Measurements from ENCODE around the gene EIF5B. TPM values are rescaled to one million over a fixed set of nuclear protein-coding genes. Genes with fewer than 3 reads are reported as not detected.

The EIF5B gene
- polyA plus RNA-seq, 4 donors = 21.0 to 43.0 (median 32.1) TPM

DNA sequence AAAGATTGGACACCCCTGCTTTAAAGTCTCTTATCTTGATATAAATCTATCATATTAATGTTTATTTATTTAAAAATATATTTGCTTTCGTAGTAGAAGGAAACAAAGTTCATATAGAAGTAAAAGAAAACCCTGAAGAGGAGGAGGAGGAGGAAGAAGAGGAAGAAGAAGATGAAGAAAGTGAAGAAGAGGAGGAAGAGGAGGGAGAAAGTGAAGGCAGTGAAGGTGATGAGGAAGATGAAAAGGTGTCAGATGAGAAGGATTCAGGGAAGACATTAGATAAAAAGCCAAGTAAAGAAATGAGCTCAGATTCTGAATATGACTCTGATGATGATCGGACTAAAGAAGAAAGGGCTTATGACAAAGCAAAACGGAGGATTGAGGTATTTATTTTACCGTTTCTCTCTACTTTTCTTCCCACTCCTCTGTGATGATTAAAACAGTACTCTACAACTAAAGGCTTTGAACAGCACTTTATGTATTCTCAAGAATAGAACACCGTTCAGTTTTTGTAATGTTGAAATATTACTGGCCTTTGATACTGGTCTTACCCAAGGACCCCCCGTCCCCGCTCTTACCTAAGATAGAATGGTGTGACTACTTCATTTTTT is 39.2 kb downstream of the EIF5B start:
- Histone ChIP-seq H3K4me3 (ENCODE audit: low read depth in 1 of 3, low read length in 3 of 3) (no peak overlapping the region), H3K27ac (ENCODE audit: low read depth in 1 of 3, low read length in 2 of 3) (no peak overlapping the region), H3K27me3 (ENCODE audit: control insufficient read depth in 3 of 3, insufficient read depth in 3 of 3, low read length in 3 of 3) (no peaks in the 10 kb centered on the region), H3K9me3 (ENCODE audit: control insufficient read depth in 2 of 2, insufficient read depth in 1 of 2, low read depth in 1 of 2, low read length in 1 of 2) (peaks cover 0 to 8% of the 10 kb centered on the region in 2 donors), H3K4me1 (ENCODE audit: control insufficient read depth in 3 of 3, insufficient read depth in 2 of 3, low read depth in 1 of 3, low read length in 2 of 3) (no peaks in the 10 kb centered on the region), H3K36me3 (ENCODE audit: control insufficient read depth in 3 of 3, insufficient read depth in 2 of 3, low read depth in 1 of 3, low read length in 3 of 3) (peaks cover 4 to 13% (median 10%) of the 10 kb centered on the region in 3 donors)
- FAIRE-seq (no peak), DNase-seq (no peak)
- 78 to 88% (median 88%) methylated on average over 7 of the region's 7 CpGs for whole genome bisulfite sequencing, 3 donors

DNA sequence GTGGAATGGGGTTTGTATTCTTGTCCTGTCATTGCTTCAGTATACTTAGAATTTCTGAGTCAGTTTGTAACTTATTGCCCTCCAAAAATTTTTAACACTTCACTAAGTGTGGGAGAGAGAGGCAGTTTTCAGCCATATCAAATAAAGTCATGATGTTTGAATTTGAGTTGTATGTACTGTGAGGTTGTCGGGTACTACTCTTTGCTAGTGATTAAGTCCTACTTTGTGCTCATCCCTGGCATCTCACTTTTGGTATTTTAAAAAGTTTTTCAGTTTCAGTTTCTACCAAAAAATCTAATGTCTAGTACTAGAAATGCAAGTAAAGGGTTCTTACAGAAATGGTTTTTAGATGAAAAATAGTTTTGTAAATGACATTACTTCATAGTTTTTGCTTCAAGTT is 40.7 kb downstream of the EIF5B start:
- Histone ChIP-seq H3K27ac (ENCODE audit: low read depth in 1 of 3, low read length in 2 of 3) (no peak overlapping the region), H3K36me3 (ENCODE audit: control insufficient read depth in 3 of 3, insufficient read depth in 2 of 3, low read depth in 1 of 3, low read length in 3 of 3) (peaks cover 4 to 10% (median 8%) of the 10 kb centered on the region in 3 donors), H3K27me3 (ENCODE audit: control insufficient read depth in 3 of 3, insufficient read depth in 3 of 3, low read length in 3 of 3) (no peaks in the 10 kb centered on the region), H3K4me3 (ENCODE audit: low read depth in 1 of 3, low read length in 3 of 3) (no peak overlapping the region), H3K9me3 (ENCODE audit: control insufficient read depth in 2 of 2, insufficient read depth in 1 of 2, low read depth in 1 of 2, low read length in 1 of 2) (peaks cover 0 to 8% of the 10 kb centered on the region in 2 donors), H3K4me1 (ENCODE audit: control insufficient read depth in 3 of 3, insufficient read depth in 2 of 3, low read depth in 1 of 3, low read length in 2 of 3) (no peaks in the 10 kb centered on the region)
- WGBS, 3 donors = 73 to 87% (median 81%) methylated on average over 1 of the region's 1 CpG
- FAIRE-seq (peak; percentile 5), DNase-seq (no peak)

DNA sequence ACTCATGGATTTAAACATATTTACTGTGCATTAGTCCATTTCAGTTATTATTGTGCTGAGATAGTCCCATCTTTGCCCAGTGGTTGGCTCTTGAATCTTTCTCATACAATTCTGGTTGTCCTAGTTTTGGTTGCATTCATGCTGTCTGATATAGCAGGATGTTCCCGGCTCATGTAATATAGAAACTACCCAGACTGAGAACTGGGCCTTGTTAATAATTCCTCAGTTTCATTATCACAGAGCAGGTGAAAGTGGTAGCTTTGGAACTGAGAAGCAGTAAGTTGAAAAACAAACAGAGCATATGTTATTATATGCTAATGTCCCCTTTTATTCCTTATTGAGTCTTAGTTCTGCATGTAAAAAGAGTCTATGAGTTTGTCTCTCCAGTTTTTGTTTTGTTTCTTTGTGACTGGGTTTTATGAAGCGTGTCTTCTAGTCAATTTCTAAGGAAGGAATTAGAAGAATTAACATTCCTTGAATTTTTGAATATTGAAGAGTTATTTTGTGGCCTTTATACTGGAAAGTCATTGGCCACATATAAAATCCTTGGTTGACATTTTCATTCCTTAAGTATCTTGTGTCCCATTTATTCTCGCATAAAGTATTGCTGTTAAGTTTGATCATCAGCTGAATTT is 43.3 kb downstream of the EIF5B start:
- DNase-seq = peak in 1 of 2 donors; percentile 57
- peak overlapping the region in 1 of 3 donors; percentile 8 for H3K27ac ChIP-seq (ENCODE audit: low read depth in 1 of 3, low read length in 2 of 3)
- no peak overlapping the region for H3K4me3 ChIP-seq (ENCODE audit: low read depth in 1 of 3, low read length in 3 of 3)
- no peaks in the 10 kb centered on the region for H3K4me1 ChIP-seq (ENCODE audit: control insufficient read depth in 3 of 3, insufficient read depth in 2 of 3, low read depth in 1 of 3, low read length in 2 of 3)
- H3K27me3 ChIP-seq (ENCODE audit: control insufficient read depth in 3 of 3, insufficient read depth in 3 of 3, low read length in 3 of 3) = no peaks in the 10 kb centered on the region
- 61 to 71% (median 71%) methylated on average over 3 of the region's 3 CpGs for WGBS, 3 donors
- no peaks in the 10 kb centered on the region for H3K9me3 ChIP-seq (ENCODE audit: control insufficient read depth in 2 of 2, insufficient read depth in 1 of 2, low read depth in 1 of 2, low read length in 1 of 2)
- no peak for FAIRE-seq
- peaks cover 6 to 9% (median 6%) of the 10 kb centered on the region in 3 donors for H3K36me3 ChIP-seq (ENCODE audit: control insufficient read depth in 3 of 3, insufficient read depth in 2 of 3, low read depth in 1 of 3, low read length in 3 of 3)

DNA sequence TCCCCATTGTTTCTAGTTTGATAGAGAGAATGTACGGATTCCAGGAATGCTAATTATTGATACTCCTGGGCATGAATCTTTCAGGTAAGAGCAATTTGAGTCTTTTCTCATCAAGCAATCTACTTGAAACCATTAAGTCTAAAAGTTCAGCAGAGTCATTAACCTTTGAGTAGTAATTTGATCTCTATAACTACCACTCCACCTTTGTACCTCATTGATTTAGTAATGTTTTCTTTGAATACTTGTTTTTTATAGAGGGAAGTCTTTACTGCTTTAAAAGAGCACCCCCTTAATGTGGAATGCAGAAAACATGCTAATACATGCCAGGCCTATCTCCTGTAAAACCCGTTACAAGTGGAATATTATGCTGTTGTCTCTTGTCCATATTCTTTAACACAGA is 45.0 kb downstream of the EIF5B start:
- no peaks in the 10 kb centered on the region for H3K27me3 ChIP-seq (ENCODE audit: control insufficient read depth in 3 of 3, insufficient read depth in 3 of 3, low read length in 3 of 3)
- no peaks in the 10 kb centered on the region for H3K4me1 ChIP-seq (ENCODE audit: control insufficient read depth in 3 of 3, insufficient read depth in 2 of 3, low read depth in 1 of 3, low read length in 2 of 3)
- no peaks in the 10 kb centered on the region for H3K9me3 ChIP-seq (ENCODE audit: control insufficient read depth in 2 of 2, insufficient read depth in 1 of 2, low read depth in 1 of 2, low read length in 1 of 2)
- peaks cover 4 to 9% (median 9%) of the 10 kb centered on the region in 3 donors for H3K36me3 ChIP-seq (ENCODE audit: control insufficient read depth in 3 of 3, insufficient read depth in 2 of 3, low read depth in 1 of 3, low read length in 3 of 3)
- H3K4me3 ChIP-seq (ENCODE audit: low read depth in 1 of 3, low read length in 3 of 3) = no peak overlapping the region
- 31 to 70% (median 51%) methylated on average over 2 of the region's 2 CpGs for WGBS, 3 donors
- no peak for FAIRE-seq
- peak overlapping the region in 1 of 3 donors; percentile 37 for H3K27ac ChIP-seq (ENCODE audit: low read depth in 1 of 3, low read length in 2 of 3)
- DNase-seq = peak; percentile 55 to 63

DNA sequence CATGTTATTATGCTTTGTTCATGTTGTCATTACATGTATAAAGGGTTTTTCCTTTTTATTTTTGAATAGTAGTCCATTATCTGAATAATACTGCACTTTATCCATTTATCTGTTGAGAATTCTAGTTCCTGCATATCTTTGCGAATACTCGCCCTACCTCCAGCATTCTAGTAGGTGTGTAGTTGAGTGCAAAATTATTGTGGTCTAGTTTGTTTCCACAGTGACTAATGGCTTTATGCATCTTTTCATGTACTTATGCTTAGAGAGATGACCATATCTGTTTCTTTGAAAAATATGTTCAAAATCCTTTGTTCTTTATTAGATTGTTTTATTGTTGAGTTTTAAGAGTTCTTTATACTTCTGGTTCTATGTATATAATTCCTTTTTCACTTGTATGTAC is 48.8 kb downstream of the EIF5B start:
- H3K36me3 ChIP-seq (ENCODE audit: control insufficient read depth in 3 of 3, insufficient read depth in 2 of 3, low read depth in 1 of 3, low read length in 3 of 3) = peaks cover 5 to 10% (median 9%) of the 10 kb centered on the region in 3 donors
- DNase-seq (no peak), FAIRE-seq (no peak)
- no peak overlapping the region for H3K4me3 ChIP-seq (ENCODE audit: low read depth in 1 of 3, low read length in 3 of 3)
- H3K27me3 ChIP-seq (ENCODE audit: control insufficient read depth in 3 of 3, insufficient read depth in 3 of 3, low read length in 3 of 3) = no peaks in the 10 kb centered on the region
- H3K4me1 ChIP-seq (ENCODE audit: control insufficient read depth in 3 of 3, insufficient read depth in 2 of 3, low read depth in 1 of 3, low read length in 2 of 3) = no peaks in the 10 kb centered on the region
- H3K9me3 ChIP-seq (ENCODE audit: control insufficient read depth in 2 of 2, insufficient read depth in 1 of 2, low read depth in 1 of 2, low read length in 1 of 2) = no peaks in the 10 kb centered on the region
- no peak overlapping the region for H3K27ac ChIP-seq (ENCODE audit: low read depth in 1 of 3, low read length in 2 of 3)
- 91 to 98% (median 98%) methylated on average over 2 of the region's 2 CpGs for WGBS, 3 donors

DNA sequence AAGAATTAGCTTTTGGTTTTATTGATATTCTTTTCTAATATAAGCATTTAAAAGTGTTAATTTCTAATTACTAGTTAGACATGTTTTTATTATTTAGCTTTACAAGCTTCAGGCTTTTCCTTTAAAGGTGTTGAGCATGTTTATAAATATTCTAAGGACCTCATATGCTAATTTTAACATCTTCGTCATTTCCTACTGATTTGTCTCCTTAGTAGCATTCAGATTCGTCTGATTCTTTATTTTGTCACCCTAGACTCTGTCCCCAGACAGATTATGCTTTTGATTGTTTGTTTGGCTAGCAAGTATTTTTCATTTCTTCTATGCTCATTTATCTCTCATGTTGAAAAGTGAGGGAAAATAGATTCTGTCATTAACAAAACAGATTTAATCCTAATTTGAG is 51.7 kb downstream of the EIF5B start:
- FAIRE-seq = no peak
- 78 to 90% (median 85%) methylated on average over 2 of the region's 2 CpGs for WGBS, 3 donors
- Histone ChIP-seq H3K27me3 (ENCODE audit: control insufficient read depth in 3 of 3, insufficient read depth in 3 of 3, low read length in 3 of 3) (no peaks in the 10 kb centered on the region), H3K36me3 (ENCODE audit: control insufficient read depth in 3 of 3, insufficient read depth in 2 of 3, low read depth in 1 of 3, low read length in 3 of 3) (peaks cover 5 to 18% (median 10%) of the 10 kb centered on the region in 3 donors), H3K4me3 (ENCODE audit: low read depth in 1 of 3, low read length in 3 of 3) (no peak overlapping the region), H3K9me3 (ENCODE audit: control insufficient read depth in 2 of 2, insufficient read depth in 1 of 2, low read depth in 1 of 2, low read length in 1 of 2) (no peaks in the 10 kb centered on the region), H3K27ac (ENCODE audit: low read depth in 1 of 3, low read length in 2 of 3) (no peak overlapping the region), H3K4me1 (ENCODE audit: control insufficient read depth in 3 of 3, insufficient read depth in 2 of 3, low read depth in 1 of 3, low read length in 2 of 3) (no peaks in the 10 kb centered on the region)
- no peak for DNase-seq

DNA sequence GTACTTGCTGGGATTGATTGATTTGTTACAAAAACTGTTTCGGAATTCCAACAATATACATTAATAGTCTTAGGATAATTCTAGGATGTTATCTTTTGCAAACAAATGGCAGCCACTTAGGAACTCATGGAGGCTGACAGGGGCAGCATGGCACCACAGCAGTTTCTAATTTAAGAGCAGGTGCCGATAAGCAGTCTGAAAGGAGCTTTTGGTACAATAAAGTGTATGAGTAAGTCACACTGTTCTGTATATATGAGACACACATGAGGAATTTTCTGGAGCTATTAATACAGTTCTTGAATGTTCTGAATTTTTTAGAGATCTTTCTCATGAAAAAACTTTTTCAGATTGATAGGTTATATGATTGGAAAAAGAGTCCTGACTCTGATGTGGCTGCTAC is 52.2 kb downstream of the EIF5B start:
- Histone ChIP-seq H3K4me1 (ENCODE audit: control insufficient read depth in 3 of 3, insufficient read depth in 2 of 3, low read depth in 1 of 3, low read length in 2 of 3) (no peaks in the 10 kb centered on the region), H3K27me3 (ENCODE audit: control insufficient read depth in 3 of 3, insufficient read depth in 3 of 3, low read length in 3 of 3) (no peaks in the 10 kb centered on the region), H3K4me3 (ENCODE audit: low read depth in 1 of 3, low read length in 3 of 3) (no peak overlapping the region), H3K9me3 (ENCODE audit: control insufficient read depth in 2 of 2, insufficient read depth in 1 of 2, low read depth in 1 of 2, low read length in 1 of 2) (no peaks in the 10 kb centered on the region), H3K27ac (ENCODE audit: low read depth in 1 of 3, low read length in 2 of 3) (no peak overlapping the region), H3K36me3 (ENCODE audit: control insufficient read depth in 3 of 3, insufficient read depth in 2 of 3, low read depth in 1 of 3, low read length in 3 of 3) (peaks cover 6 to 18% (median 11%) of the 10 kb centered on the region in 3 donors)
- WGBS, 3 donors = 45 to 64% (median 63%) methylated on average over 2 of the region's 2 CpGs
- FAIRE-seq = no peak
- DNase-seq = no peak

DNA sequence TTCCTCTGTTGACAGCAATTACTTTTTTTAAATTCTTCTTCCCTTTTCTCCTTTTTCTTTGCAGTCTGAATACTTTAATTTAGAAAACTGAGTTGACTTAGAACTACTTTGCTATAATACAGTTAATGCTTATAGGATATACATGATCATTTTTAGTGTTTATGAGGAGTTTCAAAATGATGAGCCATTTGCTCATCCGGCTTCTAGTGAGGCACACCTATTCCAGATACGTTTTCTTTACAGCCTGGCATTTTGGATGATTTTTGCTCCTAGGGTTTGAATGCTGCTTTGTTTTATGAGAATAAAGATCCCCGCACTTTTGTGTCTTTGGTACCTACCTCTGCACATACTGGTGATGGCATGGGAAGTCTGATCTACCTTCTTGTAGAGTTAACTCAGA is 52.8 kb downstream of the EIF5B start:
- no peak for FAIRE-seq
- Histone ChIP-seq H3K27me3 (ENCODE audit: control insufficient read depth in 3 of 3, insufficient read depth in 3 of 3, low read length in 3 of 3) (no peaks in the 10 kb centered on the region), H3K4me1 (ENCODE audit: control insufficient read depth in 3 of 3, insufficient read depth in 2 of 3, low read depth in 1 of 3, low read length in 2 of 3) (no peaks in the 10 kb centered on the region), H3K27ac (ENCODE audit: low read depth in 1 of 3, low read length in 2 of 3) (no peak overlapping the region), H3K4me3 (ENCODE audit: low read depth in 1 of 3, low read length in 3 of 3) (no peak overlapping the region), H3K9me3 (ENCODE audit: control insufficient read depth in 2 of 2, insufficient read depth in 1 of 2, low read depth in 1 of 2, low read length in 1 of 2) (no peaks in the 10 kb centered on the region), H3K36me3 (ENCODE audit: control insufficient read depth in 3 of 3, insufficient read depth in 2 of 3, low read depth in 1 of 3, low read length in 3 of 3) (peaks cover 10 to 17% (median 11%) of the 10 kb centered on the region in 3 donors)
- WGBS, 3 donors = 91 to 94% (median 93%) methylated on average over 3 of the region's 3 CpGs
- DNase-seq = no peak
